GM12878 (cell line): ENCODE results near the gene MICA. TPM values are rescaled to one million over a fixed set of nuclear protein-coding genes. Genes with fewer than 3 reads are reported as not detected.

Source experiments
- ATAC-seq: fragments of 200-7000 bp; cut with Tn5 transposase; 3 replicates; pipeline ENCODE4 v1.9.1; 2020; ENCODE audit warnings: mild to moderate bottlenecking, moderate library complexity
- BruUV-seq: library from RNA; stranded (reverse); fragments of 400-500 nt; replicated peaks from 2 replicates; lab custom pipeline; 2021; lab: Mats Ljungman, UMichigan
- CTCF ChIA-PET: fragments of 300-600 bp; sonication (Branson Sonifier 250); formaldehyde crosslinking; extraction: SDS; loops from one replicate; lab custom pipeline; 2021; ENCODE audit warnings: inconsistent platforms; lab: Yijun Ruan, JAX
- POLR2A ChIA-PET: fragments of 350-600 bp; formaldehyde crosslinking; extraction: SDS; loops from one replicate; lab custom pipeline; 2021; ENCODE audit warnings: inconsistent platforms; lab: Charles Lee
- RAD21 ChIA-PET: fragments of 300-600 bp; sonication (Branson Sonifier 250); formaldehyde crosslinking; loops from one replicate; lab custom pipeline; 2023; ENCODE audit warnings: antibody characterized with exemption; ENCODE audit not compliant: unreplicated experiment; lab: Charles Lee
- SMC1A ChIA-PET: fragments of 300-600 bp; sonication (Branson Sonifier 250); formaldehyde crosslinking; loops from one replicate; lab custom pipeline; 2023; ENCODE audit not compliant: unreplicated experiment, uncharacterized antibody; lab: Charles Lee
- DNase-seq: peaks from one replicate; pipeline ENCODE4 v3.0.0-alpha.2; 2011; ENCODE audit warnings: low read depth, low spot score
- FAIRE-seq: peaks from 3 replicates; lab custom pipeline; 2011; peaks lifted over from hg19 to GRCh38; lab: Jason Lieb, UNC
- H2AFZ ChIP-seq: 2 replicates; pipeline ENCODE4 v1.6.0; 2011; ENCODE audit warnings: low read depth, low read length, control low read depth; ENCODE audit not compliant: control insufficient read depth
- H3K27ac ChIP-seq: 2 replicates; pipeline ENCODE4 v1.5.1; 2011; ENCODE audit warnings: control low read depth; ENCODE audit not compliant: control insufficient read depth, insufficient read depth
- H3K27me3 ChIP-seq, 2 experiments: replicated peaks in 1 of 2; 2 replicates each; pipeline versions ENCODE4 v1.6.0 to v1.6.1; 2011; ENCODE audit warnings: low read length in 1 of 2; ENCODE audit not compliant: control insufficient read depth in 2 of 2, insufficient read depth in 2 of 2
- H3K36me3 ChIP-seq, 2 experiments: 2 replicates each; pipeline ENCODE4 v1.5.1; 2011; ENCODE audit warnings: low read length in 1 of 2; ENCODE audit not compliant: control insufficient read depth in 2 of 2, insufficient read depth in 2 of 2
- H3K4me1 ChIP-seq: 2 replicates; pipeline ENCODE4 v1.6.1; 2011; ENCODE audit warnings: mild to moderate bottlenecking, low read length, moderate library complexity, mixed read lengths; ENCODE audit not compliant: control insufficient read depth, insufficient read depth
- H3K4me2 ChIP-seq: 2 replicates; pipeline ENCODE4 v1.6.0; 2011; ENCODE audit warnings: control low read depth; ENCODE audit not compliant: control insufficient read depth, insufficient read depth
- H3K4me3 ChIP-seq: fragments of 200-600 bp; sonication (generic); 2 replicates; pipeline ENCODE4 v1.5.1; 2016
- H3K79me2 ChIP-seq: 2 replicates; pipeline ENCODE4 v1.6.0; 2011; ENCODE audit warnings: low read length; ENCODE audit not compliant: control insufficient read depth, insufficient read depth
- H3K9ac ChIP-seq: 2 replicates; pipeline ENCODE4 v1.8.0; 2011; ENCODE audit warnings: low read length, control low read depth, mixed read lengths; ENCODE audit not compliant: control insufficient read depth, insufficient read depth
- H3K9me3 ChIP-seq: replicated peaks from 3 replicates; pipeline ENCODE4 v1.5.1; 2011; ENCODE audit warnings: mild to moderate bottlenecking, low read length; ENCODE audit not compliant: control insufficient read depth, insufficient read depth
- H4K20me1 ChIP-seq: 2 replicates; pipeline ENCODE4 v1.6.0; 2011; ENCODE audit not compliant: control insufficient read depth, insufficient read depth
- ETV6 ChIP-seq, 2 experiments: fragments of 450-650 bp in 1 of 2; IDR thresholded peaks in 1 of 2; conservative IDR thresholded peaks in 1 of 2; 2 replicates each; pipeline ENCODE4 v1.6.1; 2014; ENCODE audit warnings: antibody characterized with exemption in 1 of 2, borderline replicate concordance in 1 of 2, low read depth in 1 of 2, mild to moderate bottlenecking in 1 of 2, moderate library complexity in 1 of 2
- GATAD2B ChIP-seq: fragments of 450-650 bp; conservative IDR thresholded peaks from 2 replicates; pipeline ENCODE4 v1.6.1; 2017; ENCODE audit warnings: low read depth, mild to moderate bottlenecking, moderate library complexity
- IRF3 ChIP-seq: fragments of 450-650 bp; IDR thresholded peaks from 2 replicates; pipeline ENCODE4 v1.6.1; 2014; ENCODE audit warnings: mild to moderate bottlenecking
- JUNB ChIP-seq: IDR thresholded peaks from 2 replicates; pipeline ENCODE4 v1.6.1; 2016; ENCODE audit warnings: antibody characterized with exemption, mild to moderate bottlenecking
- MTA2 ChIP-seq: fragments of 450-650 bp; IDR thresholded peaks from 2 replicates; pipeline ENCODE4 v1.6.1; 2016; ENCODE audit warnings: low read depth, mild to moderate bottlenecking, moderate library complexity
- MYB ChIP-seq: fragments of 150-350 bp; IDR thresholded peaks from 2 replicates; pipeline ENCODE4 v1.6.1; 2014; ENCODE audit warnings: mild to moderate bottlenecking, low read depth, low read length, borderline replicate concordance
- NKRF ChIP-seq: fragments of 450-650 bp; conservative IDR thresholded peaks from 2 replicates; pipeline ENCODE4 v1.6.1; 2017; ENCODE audit warnings: mild to moderate bottlenecking, moderate library complexity
- NR2C2 ChIP-seq: IDR thresholded peaks from 2 replicates; pipeline ENCODE4 v1.6.1; 2011; ENCODE audit warnings: borderline replicate concordance, low read depth; ENCODE audit not compliant: control insufficient read depth, insufficient read length
- PRDM15 ChIP-seq: fragments of 450-650 bp; formaldehyde crosslinking; IDR thresholded peaks from 2 replicates; pipeline ENCODE4 v1.4.0; 2020; ENCODE audit warnings: mild to moderate bottlenecking, moderate library complexity
- RAD51 ChIP-seq: fragments of 450-650 bp; IDR thresholded peaks from 2 replicates; pipeline ENCODE4 v1.6.1; 2016; ENCODE audit warnings: moderate library complexity, mild to moderate bottlenecking, inconsistent platforms
- SPI1 ChIP-seq: IDR thresholded peaks from 2 replicates; pipeline ENCODE4 v1.6.1; 2011; ENCODE audit warnings: low read depth, mild to moderate bottlenecking, low read length, moderate library complexity, borderline replicate concordance; ENCODE audit not compliant: insufficient read depth
- WRNIP1 ChIP-seq: IDR thresholded peaks from 2 replicates; pipeline ENCODE4 v1.6.1; 2011; ENCODE audit warnings: low read depth, low read length, improper control_type of control experiment, borderline replicate concordance
- YBX1 ChIP-seq: fragments of 450-650 bp; IDR thresholded peaks from 2 replicates; pipeline ENCODE4 v1.6.1; 2016; ENCODE audit warnings: antibody characterized with exemption
- ZBTB33 ChIP-seq: fragments of 450-650 bp; IDR thresholded peaks from 2 replicates; pipeline ENCODE4 v1.6.1; 2017; ENCODE audit warnings: mild to moderate bottlenecking
- ZZZ3 ChIP-seq: IDR thresholded peaks from 2 replicates; pipeline ENCODE4 v1.6.1; 2011; ENCODE audit warnings: low read depth; ENCODE audit not compliant: control insufficient read depth, insufficient read length
- WGBS: methylation state at CpG from one replicate; pipeline ENCODE4 v1.1.6; 2016; ENCODE audit warnings: low lambda C conversion rate; ENCODE audit not compliant: insufficient replicate concordance, insufficient coverage; ENCODE audit errors: missing lambda C conversion rate; 5-methylcytosine and 5-hydroxymethylcytosine counted together
- in situ Hi-C: fragments of 300-500 bp; cut with MboI; formaldehyde crosslinking; loops from 9 replicates; pipeline ENCODE4 v1.14.3; 2018; ENCODE audit warnings: mixed read lengths
- intact Hi-C: fragments of 100-400 bp; cut with micrococcal nuclease; formaldehyde crosslinking; loops from one replicate; pipeline ENCODE4 v1.14.2; 2022; ENCODE audit not compliant: unreplicated experiment
- polyA plus RNA-seq, 11 experiments: library from polyadenylated mRNA; depleted of rRNA in 4 of 11; unstranded in 6 of 11; stranded (reverse) in 5 of 11; fragments of >200 nt; fragmentation: Nextera tagmentation in 4 of 11; fragmentation: Illumina TruSeq in 1 of 11; extraction: Ambion mirVana in 4 of 11; extraction: Trizol in 1 of 11; gene quantifications; 1 replicate in 1 of 11; 2 replicates in 10 of 11; pipeline versions ENCODE4 v1.2.1 to v1.2.3, GENCODE V29; 2011 to 2016; ENCODE audit warnings: inconsistent platforms in 2 of 11, missing spikeins in 2 of 11, low read depth in 1 of 11
- total RNA-seq, 4 experiments: library from RNA; depleted of rRNA in 3 of 4; stranded (reverse); fragments of >200 nt in 3 of 4; fragmentation: Illumina TruSeq in 1 of 4; extraction: Trizol in 1 of 4; gene quantifications; 2 replicates each; pipeline versions ENCODE4 v1.2.1 to v1.2.3, GENCODE V29; 2013 to 2021

MICA gene
- total and polyA plus RNA-seq, 10 of the 15 experiments (the other 5 are each of a cell fraction or from before 2014, with no cell fraction given) = 3.6 to 10.5 (median 6.9) TPM

GRCh38 chr6:31422587-31422986 lies 19.2 kb downstream of the MICA start:
- Histone ChIP-seq H3K9me3 (no peaks in the 10 kb centered on the region), H3K4me3 (no peak overlapping the region), H3K4me2 (no peak overlapping the region), H3K9ac (no peak overlapping the region), H3K4me1 (no peaks in the 10 kb centered on the region), H3K27me3 (no peaks in the 10 kb centered on the region), H3K27ac (no peak overlapping the region), H3K36me3 (no peaks in the 10 kb centered on the region), H2AFZ (no peak overlapping the region), H3K79me2 (no peaks in the 10 kb centered on the region), H4K20me1 (no peaks in the 10 kb centered on the region)
- ChIA-PET RAD21 (no interaction called here), POLR2A (no interaction called here), SMC1A (no interaction called here), CTCF (interaction anchor here (1.3 kb wide), 1 partner anchor 13 kb away, joined by 3 read pairs; no protein-coding TSS in a partner anchor)
- DNase-seq (no peak), FAIRE-seq (no peak), ATAC-seq (no peak)
- WGBS = 97% methylated on average over 3 of the region's 3 CpGs
- in situ Hi-C loops (no loop called here), intact Hi-C loops (no loop called here)
- BruUV-seq = no TSS peak
- TF ChIP-seq ZZZ3 (no peak), ETV6 (conservative IDR thresholded peaks at IDR 0.05 in 1 of 2, IDR thresholded peaks at IDR 0.05 in 1 of 2; ENCODE audit: borderline replicate concordance in 1 of 2, low read depth in 1 of 2) (no peak), WRNIP1 (no peak), JUNB (no peak), MTA2 (no peak), NR2C2 (no peak), ZBTB33 (no peak), SPI1 (no peak), NKRF (no peak), MYB (no peak), GATAD2B (no peak), IRF3 (no peak), PRDM15 (CRISPR knock-in tag) (no peak), RAD51 (no peak), YBX1 (no peak)
